T-helper 2 cell treated with Interferon-gamma antibody and Interleukin-4, amounts not matched to agents 100 ng/mL and 5 ng/mL, for 36 hours (primary cell): ENCODE results near the gene ORM2. TPM values are rescaled to one million over a fixed set of nuclear protein-coding genes. Genes with fewer than 3 reads are reported as not detected.

ENCODE experiments used
- intact Hi-C: fragments of 100-400 bp; cut with micrococcal nuclease; formaldehyde crosslinking; loops from one replicate; pipeline ENCODE4 v1.15.1; 2023
- total RNA-seq: library from RNA; stranded (reverse); gene quantifications from 2 replicates; pipeline ENCODE4 v1.2.3, GENCODE V29; 2022

ORM2 gene
- total RNA-seq, 1 donor from 2014 or later, result not detected

- intact Hi-C loops, result no loop called here
Observed at GRCh38 chr9:114369216-114370130, 39.8 kb downstream of the ORM2 start.

- intact Hi-C loops, result no loop called here
Observed at GRCh38 chr9:114370251-114370967, 40.7 kb downstream of the ORM2 start.

DNA sequence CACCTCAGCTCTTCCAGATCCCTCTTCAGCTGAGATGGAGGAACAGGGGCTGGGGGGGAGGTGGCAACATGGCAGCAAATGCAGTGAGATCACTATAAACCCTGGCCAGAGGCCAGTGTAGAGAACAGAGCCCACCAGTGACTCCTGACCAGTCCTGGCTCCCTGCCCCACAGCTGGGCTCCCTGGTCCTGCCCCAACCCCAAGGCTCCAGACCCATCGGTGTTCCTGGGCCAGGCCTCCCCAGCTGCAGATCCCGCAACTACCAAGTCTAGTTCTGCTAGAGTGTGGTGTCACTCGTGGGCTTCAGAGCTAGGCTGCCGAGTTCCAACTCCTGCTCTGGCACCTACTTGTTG lies 41.3 kb downstream of the ORM2 start:
- intact Hi-C loops, result no loop called here

DNA sequence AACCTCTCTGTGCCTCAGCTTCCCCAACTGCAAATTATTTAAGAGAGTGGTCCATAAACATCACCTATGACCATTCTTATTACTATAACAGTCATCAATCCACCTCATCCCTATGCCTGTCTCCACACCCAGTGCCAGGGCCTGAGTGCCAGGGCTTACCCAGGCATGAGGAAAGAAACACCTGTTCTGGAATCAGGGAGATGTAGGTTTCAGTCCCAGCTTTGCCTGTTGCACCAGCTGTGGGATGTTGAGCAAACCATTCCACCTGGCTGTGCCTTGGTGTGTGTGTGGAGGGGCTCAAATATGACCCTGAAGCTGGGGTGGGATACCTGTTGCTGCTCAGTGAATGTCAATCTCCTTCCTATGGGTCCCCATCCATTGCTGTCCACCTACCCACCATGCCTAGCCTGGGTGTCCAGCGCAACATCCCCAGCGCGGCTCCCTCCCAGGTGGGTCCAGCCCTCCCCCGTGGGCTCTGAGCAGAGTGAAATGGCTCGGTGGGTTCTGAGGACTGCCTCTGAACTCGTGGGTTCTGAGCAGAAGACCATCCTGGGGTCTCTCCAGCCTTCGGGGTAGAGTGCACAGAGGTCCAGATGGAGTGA lies 41.8 kb downstream of the ORM2 start:
- intact Hi-C loops, result no loop called here

DNA sequence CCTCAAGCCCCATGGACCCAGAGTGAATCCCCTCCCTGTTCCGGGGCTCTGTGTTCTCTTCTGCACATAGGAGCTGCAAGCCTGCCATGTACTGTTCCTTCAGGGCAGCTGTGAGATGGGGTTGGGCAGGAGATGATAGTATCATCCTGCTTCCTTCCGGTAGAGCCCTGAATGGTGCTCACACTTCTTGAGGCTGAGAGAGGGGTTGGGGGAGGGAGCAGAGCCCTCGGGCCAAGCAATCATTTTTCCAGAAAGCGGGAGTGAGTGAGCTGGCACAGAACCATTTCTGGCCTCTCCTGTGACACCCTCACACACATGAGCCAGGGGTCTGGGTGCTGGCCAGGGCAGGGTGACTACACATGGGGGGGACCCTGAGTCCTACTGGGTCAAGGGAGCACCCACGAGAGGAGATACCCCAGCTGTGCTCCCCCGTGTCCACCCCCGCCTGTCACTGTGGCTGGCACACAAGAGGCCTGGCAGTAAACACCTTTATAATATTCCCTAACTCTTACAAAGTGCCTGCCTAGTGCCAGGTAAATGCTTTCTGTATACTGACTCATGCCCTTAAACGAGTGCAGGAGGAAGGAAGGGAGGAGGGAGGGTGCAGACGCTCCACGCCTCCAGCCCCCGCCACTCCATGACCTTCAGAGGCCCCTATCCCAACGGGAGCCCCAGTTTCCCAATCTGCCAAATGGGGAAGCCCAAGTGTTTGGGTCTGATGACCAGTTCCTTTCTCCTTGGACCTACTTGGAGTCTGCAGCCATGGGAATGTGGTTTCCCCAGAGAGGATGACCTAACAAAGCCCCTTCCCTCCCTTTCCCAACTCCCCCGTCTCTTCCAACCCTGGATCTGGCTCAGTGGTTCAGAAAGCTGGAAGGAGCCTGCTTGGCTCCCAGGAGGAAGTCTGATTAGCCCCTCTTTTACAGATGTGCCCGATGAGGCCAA lies 42.6 kb downstream of the ORM2 start:
- intact Hi-C loops, result no loop called here

DNA sequence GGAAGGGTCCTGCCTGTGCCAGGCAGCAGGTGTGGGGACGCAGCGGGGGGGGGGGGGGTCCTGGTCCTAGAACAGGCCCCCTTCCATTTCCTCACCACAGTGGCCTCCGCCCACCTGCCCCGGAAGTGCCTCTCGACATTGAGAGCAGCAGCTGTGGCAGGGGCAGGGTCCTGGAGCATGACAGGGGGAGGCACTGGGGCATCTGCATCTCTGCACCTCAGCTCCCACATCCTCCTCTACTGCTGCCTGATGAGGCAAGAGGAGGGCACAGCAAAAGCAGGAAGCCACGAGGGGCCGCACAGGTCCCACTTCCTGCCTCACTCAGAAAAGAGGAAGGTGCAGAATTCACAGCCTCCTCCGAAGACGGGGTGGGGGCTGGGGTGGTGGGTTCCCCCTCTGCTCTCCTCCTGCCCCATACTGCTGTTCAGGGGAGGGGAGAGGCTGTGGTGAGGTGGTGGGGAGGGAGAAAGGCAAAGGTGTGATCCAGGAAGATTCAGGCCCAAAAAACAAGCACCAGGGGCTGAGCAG lies 43.3 kb downstream of the ORM2 start:
- intact Hi-C loops, result loop anchor here (1.0 kb wide), 3 partner anchors 10 to 25 kb away; no protein-coding TSS in a partner anchor

DNA sequence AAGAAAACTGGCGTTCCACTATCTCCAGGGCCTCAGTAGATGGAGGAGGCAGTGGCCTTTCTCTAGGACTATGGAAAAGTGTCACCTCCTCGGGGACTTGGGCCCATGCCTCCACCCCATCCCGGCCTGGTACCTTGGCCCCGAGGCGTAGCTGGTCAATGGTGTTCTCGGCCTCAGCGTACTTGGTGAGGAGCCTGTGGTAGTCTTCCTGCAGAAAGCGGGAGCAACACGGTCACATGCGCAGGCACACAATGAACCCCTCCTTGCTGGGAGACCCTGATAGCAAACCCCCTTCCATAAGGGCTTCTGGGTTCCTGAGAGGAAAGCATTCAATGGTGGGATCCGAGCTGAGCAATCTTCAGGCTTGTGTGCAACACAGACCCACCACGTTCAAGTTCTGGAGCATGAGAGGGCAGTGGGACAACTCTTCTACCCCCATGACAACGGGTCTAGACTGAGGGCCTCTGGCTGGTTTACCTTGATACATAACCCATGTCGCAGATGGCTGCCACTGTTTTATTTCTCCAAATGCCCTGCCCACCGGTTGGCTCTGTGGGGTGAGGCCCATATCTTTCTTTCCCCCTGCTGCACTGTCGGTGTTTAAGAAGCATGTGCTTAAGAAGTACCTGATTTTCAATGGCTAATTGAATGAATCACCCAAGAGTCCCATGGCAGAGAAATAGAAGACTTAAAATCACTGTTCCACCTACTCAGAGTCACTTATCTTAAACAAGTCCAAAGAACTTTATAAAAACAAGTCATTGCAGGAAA lies 44.5 kb downstream of the ORM2 start:
- intact Hi-C loops, result loop anchor here (1.0 kb wide), 3 partner anchors 11 to 24 kb away; no protein-coding TSS in a partner anchor

GRCh38 chr9:114374936-114375335 lies 45.3 kb downstream of the ORM2 start:
- intact Hi-C loops, result no loop called here

DNA sequence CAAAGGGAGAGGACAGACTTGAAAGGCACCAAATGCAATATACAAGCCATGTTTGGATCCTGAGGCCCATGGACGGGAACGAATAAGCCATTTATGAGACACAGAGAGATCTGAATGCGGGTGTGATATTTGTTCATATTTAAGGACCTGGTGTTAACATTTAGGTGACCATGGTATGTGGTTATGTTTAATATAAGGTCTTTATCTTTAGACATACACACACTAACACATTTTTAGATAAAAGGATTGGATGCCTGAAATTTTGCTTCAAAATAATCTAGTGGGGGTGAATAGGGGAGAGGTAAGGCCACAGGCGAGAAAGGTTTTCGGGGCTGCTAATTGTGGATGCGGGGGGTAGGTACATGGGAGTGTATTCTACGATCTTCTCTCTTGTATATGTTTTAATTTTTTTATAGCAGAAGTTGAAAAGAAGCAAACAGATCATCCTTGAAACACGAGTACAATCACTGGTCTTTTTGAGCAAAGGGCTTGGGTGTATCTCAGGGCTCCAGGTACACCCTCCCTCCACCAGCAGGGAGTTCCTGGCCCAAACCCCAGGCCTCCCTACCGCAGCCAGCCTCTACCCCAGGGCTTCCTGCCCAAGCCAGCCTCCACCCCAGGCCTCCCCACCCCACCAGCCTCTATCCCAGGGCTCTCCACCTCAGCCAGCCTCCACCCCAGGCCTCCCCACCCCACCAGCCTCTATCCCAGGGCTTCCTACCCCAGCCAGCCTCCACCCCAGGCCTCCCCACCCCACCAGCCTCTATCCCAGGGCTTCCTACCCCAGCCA lies 45.9 kb downstream of the ORM2 start:
- intact Hi-C loops, result no loop called here

- intact Hi-C loops, result no loop called here
Observed at GRCh38 chr9:114376586-114377445, 47.1 kb downstream of the ORM2 start.

DNA sequence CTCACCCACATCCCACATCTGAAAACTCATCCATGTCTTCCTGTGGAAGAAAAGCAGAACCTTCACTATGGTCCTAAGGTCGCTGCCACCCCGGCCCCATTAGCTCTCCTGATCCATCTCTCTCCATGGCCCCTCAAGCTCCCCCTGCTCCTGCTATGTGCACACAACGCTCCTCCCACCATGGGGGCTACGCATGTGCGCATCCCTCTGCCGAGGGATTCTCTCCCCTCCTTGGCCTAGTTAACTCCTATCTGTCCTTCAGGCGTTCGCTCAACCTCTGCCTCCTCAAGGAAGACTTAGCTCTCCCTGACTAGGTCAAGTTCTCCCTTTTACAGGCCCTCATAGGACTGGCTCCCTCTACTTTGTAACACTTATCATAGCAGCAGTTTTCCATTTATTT lies 48.3 kb downstream of the ORM2 start:
- intact Hi-C loops, result no loop called here

- intact Hi-C loops, result no loop called here
Observed at GRCh38 chr9:114378883-114379282, 49.2 kb downstream of the ORM2 start.

Other genes with a start within 250 kb of the ORM2 start
- not detected in 2 replicates for gene KIF12, start 230.6 kb upstream of the ORM2 start, total RNA-seq
- 0.50 and 0.82 TPM in 2 replicates for gene COL27A1, start 174.3 kb upstream of the ORM2 start, total RNA-seq
- not detected in 2 replicates for gene ORM1, start 6.8 kb upstream of the ORM2 start, total RNA-seq
- 291 and 297 TPM in 2 replicates for gene AKNA, start 58.1 kb downstream of the ORM2 start, total RNA-seq
- gene WHRN, start 175.6 kb downstream of the ORM2 start, total RNA-seq, result 0.39 and 0.52 TPM in 2 replicates